Measurements from ENCODE around the gene VKORC1.

DNA sequence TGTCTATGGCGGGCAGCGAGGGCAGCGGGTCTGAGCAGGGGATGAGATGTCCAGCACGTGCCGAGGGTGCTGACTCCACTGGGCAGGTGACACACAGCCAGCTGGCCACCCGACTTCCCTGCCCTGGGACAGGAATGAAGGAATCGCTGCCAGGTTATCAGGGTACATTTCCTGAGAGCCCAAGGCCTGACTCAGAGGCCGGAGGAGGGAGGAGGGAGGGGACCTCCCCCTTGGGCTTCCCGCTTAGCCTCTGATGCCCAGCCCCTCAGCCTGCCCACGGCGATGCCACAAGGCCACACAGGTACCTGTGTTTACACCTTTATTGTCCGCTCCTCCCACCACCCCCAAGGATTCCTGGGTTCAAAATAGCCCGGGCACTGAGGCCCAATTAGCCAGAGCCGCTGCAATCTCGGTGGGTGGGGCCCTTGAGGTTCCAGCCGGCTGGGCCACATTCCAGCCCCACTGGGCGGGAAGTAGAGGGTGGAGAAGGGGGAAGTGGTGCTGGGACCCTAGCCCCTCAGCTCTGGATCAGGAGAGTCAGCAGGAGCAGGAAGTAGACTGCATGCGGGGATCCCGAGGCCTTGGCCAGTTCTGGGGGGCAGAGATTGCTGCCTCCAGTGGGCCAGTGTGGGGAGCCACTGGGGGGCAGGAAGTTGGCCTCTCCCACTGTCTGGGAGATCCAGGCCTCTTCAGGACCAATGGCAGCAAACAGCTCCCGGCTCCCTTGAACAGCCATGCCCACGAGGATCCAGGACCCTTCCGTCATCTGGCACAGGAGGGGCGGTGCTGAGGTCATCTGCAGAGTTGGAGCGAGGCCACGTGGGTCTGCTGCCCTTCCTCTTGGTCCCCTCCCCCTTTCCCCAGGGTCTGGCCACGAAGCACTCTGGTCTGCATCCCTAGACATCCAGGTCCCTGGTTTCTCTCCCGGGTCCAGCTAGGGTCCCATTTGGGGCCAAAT is 44.3 kb upstream of the VKORC1 start:
- TF ChIP-seq, protein P1, sequence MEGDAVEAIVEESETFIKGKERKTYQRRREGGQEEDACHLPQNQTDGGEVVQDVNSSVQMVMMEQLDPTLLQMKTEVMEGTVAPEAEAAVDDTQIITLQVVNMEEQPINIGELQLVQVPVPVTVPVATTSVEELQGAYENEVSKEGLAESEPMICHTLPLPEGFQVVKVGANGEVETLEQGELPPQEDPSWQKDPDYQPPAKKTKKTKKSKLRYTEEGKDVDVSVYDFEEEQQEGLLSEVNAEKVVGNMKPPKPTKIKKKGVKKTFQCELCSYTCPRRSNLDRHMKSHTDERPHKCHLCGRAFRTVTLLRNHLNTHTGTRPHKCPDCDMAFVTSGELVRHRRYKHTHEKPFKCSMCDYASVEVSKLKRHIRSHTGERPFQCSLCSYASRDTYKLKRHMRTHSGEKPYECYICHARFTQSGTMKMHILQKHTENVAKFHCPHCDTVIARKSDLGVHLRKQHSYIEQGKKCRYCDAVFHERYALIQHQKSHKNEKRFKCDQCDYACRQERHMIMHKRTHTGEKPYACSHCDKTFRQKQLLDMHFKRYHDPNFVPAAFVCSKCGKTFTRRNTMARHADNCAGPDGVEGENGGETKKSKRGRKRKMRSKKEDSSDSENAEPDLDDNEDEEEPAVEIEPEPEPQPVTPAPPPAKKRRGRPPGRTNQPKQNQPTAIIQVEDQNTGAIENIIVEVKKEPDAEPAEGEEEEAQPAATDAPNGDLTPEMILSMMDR (IDR thresholded peaks at IDR 0.05; ENCODE audit: insufficient read depth, low read length, poor library complexity, severe bottlenecking) = no peak
- TF ChIP-seq EZH2phosphoT487 (conservative IDR thresholded peaks at IDR 0.05; ENCODE audit: low read length) = no peak

Measured in SU-DHL-6 (cell line).